Activated T-helper 1 cell treated with anti-CD3 and anti-CD28 coated beads, Interleukin-12 subunit alpha, Interleukin-12 subunit beta, Interleukin-2, Interleukin-4 antibody, amounts not matched to agents 30 ng/mL and 10 ng/mL and 1 ng/mL, durations not matched to agents 14 hours and 24 hours and 36 hours (primary cell): Measurements from ENCODE around the gene FAM200B. TPM values are rescaled to one million over a fixed set of nuclear protein-coding genes. Genes with fewer than 3 reads are reported as not detected.
A peak's percentile ranks its signal among the peaks of the same experiment; 100 is the strongest.
"Not testable (repeated sequence)": the region's sequence is repeated elsewhere in the genome, so short reads cannot be mapped to it uniquely, and the experiment has no call there.

Source experiments
- DNase-seq: peaks from one replicate; pipeline ENCODE4 v3.0.0; 2021; ENCODE audit warnings: low spot score
- H3K27ac Mint-ChIP-seq: one replicate; pipeline ENCODE4 v1.8.0; 2021; ENCODE audit warnings: mild to moderate bottlenecking, mixed read lengths
- H3K27me3 Mint-ChIP-seq: one replicate; pipeline ENCODE4 v1.8.0; 2022; ENCODE audit warnings: mild to moderate bottlenecking, moderate library complexity, mixed read lengths; ENCODE audit not compliant: insufficient read depth
- H3K36me3 Mint-ChIP-seq: one replicate; pipeline ENCODE4 v1.8.0; 2021; ENCODE audit warnings: low read depth, mixed read lengths
- H3K4me1 Mint-ChIP-seq: one replicate; pipeline ENCODE4 v1.8.0; 2021; ENCODE audit warnings: low read depth, mixed read lengths
- H3K4me3 Mint-ChIP-seq: one replicate; pipeline ENCODE4 v1.8.0; 2021; ENCODE audit warnings: mild to moderate bottlenecking, moderate library complexity, mixed read lengths
- H3K9me3 Mint-ChIP-seq: one replicate; pipeline ENCODE4 v1.8.0; 2021; ENCODE audit warnings: mixed read lengths
- intact Hi-C: fragments of 100-400 bp; cut with micrococcal nuclease; formaldehyde crosslinking; loops from one replicate; pipeline ENCODE4 v1.15.1; 2024
- total RNA-seq: library from RNA; stranded (reverse); gene quantifications from 2 replicates; pipeline ENCODE4 v1.2.3, GENCODE V29; 2022

FAM200B gene
- total RNA-seq, 1 donor from 2014 or later, result 6.6 TPM

DNA sequence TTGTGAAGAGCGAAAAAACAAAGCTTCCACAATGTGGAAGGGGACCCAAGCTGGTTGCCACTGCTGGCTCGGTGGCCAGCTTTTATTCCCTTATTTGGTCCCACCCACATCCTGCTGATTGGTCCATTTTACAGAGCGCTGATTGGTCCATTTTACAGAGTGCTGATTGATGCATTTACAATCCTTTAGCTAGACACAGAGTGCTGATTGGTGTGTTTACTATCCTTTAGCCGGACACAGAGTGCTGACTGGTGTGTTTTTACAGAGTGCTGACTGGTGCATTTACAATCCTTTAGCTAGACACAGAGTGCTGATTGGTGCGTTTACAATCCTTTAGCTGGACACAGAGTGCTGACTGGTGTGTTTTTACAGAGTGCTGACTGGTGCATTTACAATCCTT is 51.4 kb downstream of the FAM200B start:
- intact Hi-C loops, result not testable (repeated sequence)

DNA sequence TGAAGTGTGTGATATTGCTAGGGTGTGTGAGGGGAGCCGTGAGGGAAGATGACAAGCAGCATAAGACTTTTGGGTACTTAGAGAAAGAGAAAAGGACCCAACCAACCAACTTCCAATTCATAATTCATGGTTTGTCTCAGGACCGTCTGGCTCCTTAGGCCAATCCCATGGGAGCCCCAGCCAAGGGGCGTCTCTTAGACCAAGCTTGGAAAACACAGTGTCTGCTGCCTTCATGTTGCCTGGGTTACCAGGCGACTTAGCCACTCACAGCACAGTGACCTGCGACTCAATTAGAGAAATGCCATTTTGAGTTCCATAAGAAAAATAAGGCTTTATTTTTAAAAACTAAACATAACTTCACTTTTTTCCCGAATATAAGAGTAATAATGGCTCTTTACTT is 53.9 kb downstream of the FAM200B start:
- intact Hi-C loops, result loop anchor here (5.0 kb wide), 1 partner anchor 53 kb away; the partner anchor contains the start of gene FAM200B
- Mint-ChIP-seq H3K36me3 (peaks cover 3% of the 10 kb centered on the region), H3K9me3 (peaks cover 4% of the 10 kb centered on the region), H3K27me3 (no peaks in the 10 kb centered on the region), H3K4me1 (peaks cover 63% of the 10 kb centered on the region), H3K27ac (no peak overlapping the region), H3K4me3 (no peak overlapping the region)
- no peak for DNase-seq

More for the DNA sequence above, 51.4 kb downstream of the FAM200B start:
- not testable (repeated sequence) for H3K27me3 Mint-ChIP-seq, DNase-seq, H3K9me3 Mint-ChIP-seq, H3K36me3 Mint-ChIP-seq, H3K27ac Mint-ChIP-seq, H3K4me3 Mint-ChIP-seq
- peaks cover 46% of the 10 kb centered on the region for H3K4me1 Mint-ChIP-seq

DNA sequence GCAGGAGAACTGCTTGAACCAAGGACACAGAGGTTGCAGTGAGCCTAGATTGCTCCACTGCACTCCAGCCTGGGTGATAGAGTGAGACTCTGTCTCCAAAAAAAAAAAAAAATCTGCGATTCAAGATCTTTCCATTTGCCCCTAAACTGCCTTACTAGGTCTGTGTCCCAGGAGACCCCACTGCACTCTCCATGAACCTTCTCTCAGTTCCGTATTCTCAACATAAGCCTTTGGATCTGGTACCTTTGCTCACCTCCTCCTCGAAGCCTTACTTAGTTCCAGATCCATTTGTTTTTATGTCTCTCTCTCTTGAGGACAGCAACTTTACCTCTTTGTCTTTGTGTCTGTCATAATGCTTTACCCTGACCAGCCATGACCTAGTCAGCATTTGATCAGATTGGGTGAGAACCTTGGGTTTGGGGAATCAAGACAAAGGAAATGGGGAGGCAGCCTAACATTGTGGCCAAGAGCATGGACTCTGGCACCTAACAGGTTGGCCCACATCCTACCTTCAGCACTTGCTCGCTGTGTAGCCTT is 55.0 kb downstream of the FAM200B start:
- Mint-ChIP-seq H3K36me3 (peaks cover 8% of the 10 kb centered on the region), H3K27me3 (no peaks in the 10 kb centered on the region), H3K4me1 (peaks cover 52% of the 10 kb centered on the region), H3K27ac (no peak overlapping the region), H3K4me3 (no peak overlapping the region), H3K9me3 (peaks cover 12% of the 10 kb centered on the region)
- DNase-seq, result no peak
- intact Hi-C loops, result loop anchor here (5.0 kb wide), 1 partner anchor 54 kb away; the partner anchor contains the start of gene FAM200B

DNA sequence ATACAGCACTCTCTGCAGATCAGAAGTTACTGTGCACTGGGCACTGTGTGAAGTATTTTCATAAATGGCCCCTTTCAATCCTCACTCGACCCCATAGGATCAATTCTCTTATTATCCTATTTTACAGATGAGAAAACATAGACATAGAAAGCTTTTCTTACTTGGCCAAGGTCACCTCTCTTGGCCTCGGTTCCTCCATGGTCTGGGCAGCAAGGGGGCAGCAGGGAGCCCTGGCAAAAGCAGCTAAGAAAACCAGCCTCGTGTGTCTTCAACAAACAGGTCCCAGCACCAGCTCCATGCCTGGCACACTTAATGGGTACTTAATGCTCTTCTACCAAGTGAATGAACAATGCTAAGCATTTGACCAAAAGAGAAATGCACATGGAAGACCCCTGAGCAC is 55.6 kb downstream of the FAM200B start:
- Mint-ChIP-seq H3K27ac (no peak overlapping the region), H3K36me3 (peaks cover 8% of the 10 kb centered on the region)
- intact Hi-C loops, result loop anchor here (5.0 kb wide), 1 partner anchor 55 kb away; the partner anchor contains the start of gene FAM200B

DNA sequence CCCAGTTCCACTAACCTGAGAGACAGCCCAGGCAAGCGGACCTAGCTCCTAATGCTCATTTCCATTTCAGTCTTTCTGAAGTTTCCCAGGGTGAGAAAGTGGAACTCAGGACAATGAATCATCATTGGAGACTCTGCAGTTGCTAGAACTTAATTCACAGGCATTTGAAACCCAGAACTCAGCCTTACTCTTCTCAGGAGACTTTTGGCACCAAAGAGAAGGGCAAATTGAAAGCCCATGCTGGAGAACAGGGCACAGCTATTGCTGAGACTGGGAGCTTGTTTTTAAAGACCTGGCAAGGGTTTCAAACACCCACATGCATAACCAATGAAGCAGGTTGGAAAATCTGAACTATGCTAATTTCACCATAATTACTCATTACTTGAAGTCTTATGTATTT is 57.2 kb downstream of the FAM200B start:
- Mint-ChIP-seq H3K4me3 (peak overlapping the region; percentile 35), H3K27me3 (no peaks in the 10 kb centered on the region), H3K27ac (peak overlapping the region; percentile 85), H3K4me1 (peaks cover 51% of the 10 kb centered on the region), H3K9me3 (peaks cover 32% of the 10 kb centered on the region), H3K36me3 (peaks cover 14% of the 10 kb centered on the region)
- intact Hi-C loops, result loop anchor here (1.0 to 5.0 kb wide), 7 partner anchors 7 to 84 kb away; partner anchors contain the start of genes FAM200B and FBXL5
- no peak for DNase-seq

More for the DNA sequence above, 55.6 kb downstream of the FAM200B start:
- peaks cover 19% of the 10 kb centered on the region for H3K9me3 Mint-ChIP-seq
- H3K4me1 Mint-ChIP-seq, result peaks cover 52% of the 10 kb centered on the region
- DNase-seq, result no peak
- no peaks in the 10 kb centered on the region for H3K27me3 Mint-ChIP-seq
- no peak overlapping the region for H3K4me3 Mint-ChIP-seq

Other genes with a start within 250 kb of the FAM200B start
- not detected in 2 replicates for gene CC2D2A, start 211.9 kb upstream of the FAM200B start, total RNA-seq
- gene FBXL5, start 26.5 kb upstream of the FAM200B start, total RNA-seq, result 31.3 and 34.7 TPM in 2 replicates
- 0.81 and 0.93 TPM in 2 replicates for gene BST1, start 21.2 kb downstream of the FAM200B start, total RNA-seq
- gene CD38, start 96.5 kb downstream of the FAM200B start, total RNA-seq, result 148 and 152 TPM in 2 replicates